NCI-H2081 (cell line): ENCODE data around the gene ERC2.

Experiments used
- DNase-seq, 2 experiments: peaks; one replicate each; lab custom pipeline; 2025; lab: John Stamatoyannopoulos, UW

The ERC2 gene

GRCh38 chr3:55824406-55824805, 643.9 kb downstream of the ERC2 start:
- DNase-seq, result no peak

- DNase-seq, result no peak
Observed at GRCh38 chr3:55823829-55824228, 644.4 kb downstream of the ERC2 start.

GRCh38 chr3:55823001-55823400, 645.3 kb downstream of the ERC2 start:
- no peak for DNase-seq

- DNase-seq, result no peak
Observed at GRCh38 chr3:55819005-55819404, 649.3 kb downstream of the ERC2 start.

- no peak for DNase-seq
Observed at GRCh38 chr3:55818485-55818884, 649.8 kb downstream of the ERC2 start.

GRCh38 chr3:55816794-55817576, 651.3 kb downstream of the ERC2 start:
- DNase-seq, result no peak

- DNase-seq, result no peak
Observed at GRCh38 chr3:55815262-55815661, 653.0 kb downstream of the ERC2 start.

- no peak for DNase-seq
Observed at GRCh38 chr3:55813268-55814097, 654.8 kb downstream of the ERC2 start.

- DNase-seq, result no peak
Observed at GRCh38 chr3:55812394-55813013, 655.8 kb downstream of the ERC2 start.

- DNase-seq, result no peak
Observed at GRCh38 chr3:55807210-55807609, 661.1 kb downstream of the ERC2 start.

GRCh38 chr3:55805169-55805568, 663.1 kb downstream of the ERC2 start:
- DNase-seq, result no peak

GRCh38 chr3:55804170-55805095, 663.8 kb downstream of the ERC2 start:
- no peak for DNase-seq

GRCh38 chr3:55802816-55803215, 665.5 kb downstream of the ERC2 start:
- no peak for DNase-seq

GRCh38 chr3:55801676-55802075, 666.6 kb downstream of the ERC2 start:
- no peak for DNase-seq

- no peak for DNase-seq
Observed at GRCh38 chr3:55801068-55801467, 667.2 kb downstream of the ERC2 start.

GRCh38 chr3:55797775-55798174, 670.5 kb downstream of the ERC2 start:
- DNase-seq, result no peak

- DNase-seq, result no peak
Observed at GRCh38 chr3:55797084-55797483, 671.2 kb downstream of the ERC2 start.

GRCh38 chr3:55796533-55796932, 671.7 kb downstream of the ERC2 start:
- no peak for DNase-seq

- DNase-seq, result no peak
Observed at GRCh38 chr3:55795746-55796145, 672.5 kb downstream of the ERC2 start.

- DNase-seq, result no peak
Observed at GRCh38 chr3:55795296-55795695, 673.0 kb downstream of the ERC2 start.

- DNase-seq, result no peak
Observed at GRCh38 chr3:55792742-55793141, 675.5 kb downstream of the ERC2 start.

GRCh38 chr3:55792009-55792408, 676.3 kb downstream of the ERC2 start:
- no peak for DNase-seq
